Breast epithelium (tissue), 4 donors: Measurements from ENCODE around the gene APBB3. TPM values are rescaled to one million over a fixed set of nuclear protein-coding genes. Genes with fewer than 3 reads are reported as not detected.

ENCODE experiments used
- DNase-seq, 2 donors: peaks; one replicate each; pipeline ENCODE4 v3.0.0-alpha.2; 2019; ENCODE audit warnings: low spot score in 2 of 2
- H3K27ac ChIP-seq, 2 donors: fragments of 200-600 bp; sonication (generic) in 1 of 2; one replicate each; pipeline ENCODE4 v1.5.1; 2016 to 2019; ENCODE audit warnings: mild to moderate bottlenecking in 1 of 2
- H3K27me3 ChIP-seq, 2 donors: fragments of 200-600 bp; sonication (generic) in 1 of 2; one replicate each; pipeline versions ENCODE4 v1.5.1 to v1.6.0; 2017 to 2019; ENCODE audit warnings: control low read depth in 1 of 2, mild to moderate bottlenecking in 1 of 2
- H3K36me3 ChIP-seq: fragments of 200-600 bp; one replicate; pipeline ENCODE4 v1.5.1; 2019
- H3K4me1 ChIP-seq, 2 donors: fragments of 200-600 bp; sonication (generic); one replicate each; pipeline ENCODE4 v1.5.1; 2016 to 2019; ENCODE audit warnings: control low read depth in 1 of 2
- H3K4me3 ChIP-seq, 3 donors: fragments of 200-600 bp; sonication (generic); 1 replicate in 2 of 3; 2 replicates in 1 of 3; pipeline ENCODE4 v1.5.1; 2016 to 2019; ENCODE audit warnings: mild to moderate bottlenecking in 3 of 3, moderate library complexity in 2 of 3
- H3K9me3 ChIP-seq, 2 donors: fragments of 200-600 bp; sonication (generic) in 1 of 2; one replicate each; pipeline ENCODE4 v1.5.1; 2016 to 2019; ENCODE audit warnings: control low read depth in 1 of 2
- POLR2A ChIP-seq: fragments of 450-650 bp; IDR thresholded peaks from one replicate; pipeline ENCODE4 v1.6.1; 2016; ENCODE audit warnings: antibody characterized with exemption, mild to moderate bottlenecking, moderate library complexity
- POLR2AphosphoS5 ChIP-seq, 3 donors: sonication (generic); formaldehyde crosslinking; IDR thresholded peaks; one replicate each; pipeline ENCODE4 v1.6.1; 2017; ENCODE audit warnings: antibody characterized with exemption in 3 of 3
- intact Hi-C: fragments of 100-400 bp; cut with DNase I; formaldehyde crosslinking; loops from one replicate; pipeline ENCODE4 v1.15.1; 2023; ENCODE audit warnings: low total_unique reads
- total RNA-seq, 3 donors: library from RNA; depleted of rRNA; stranded (reverse); fragments of >200 nt; gene quantifications; one replicate each; pipeline ENCODE4 v1.1.0, GENCODE V29; 2016
- TF ChIP-seq, protein P1 (sequence below), 3 donors: fragments of 450-650 bp; IDR thresholded peaks; one replicate each; pipeline ENCODE4 v1.5.1; 2016 to 2017; ENCODE audit warnings: antibody characterized with exemption in 3 of 3, mild to moderate bottlenecking in 3 of 3, moderate library complexity in 3 of 3

Gene APBB3
- total RNA-seq, 3 donors from 2014 or later = 22.2 to 39.8 (median 35.7) TPM

- Histone ChIP-seq H3K9me3 (no peaks in the 10 kb centered on the region), H3K4me3 (no peak overlapping the region), H3K36me3 (no peaks in the 10 kb centered on the region), H3K27ac (no peak overlapping the region), H3K27me3 (no peaks in the 10 kb centered on the region), H3K4me1 (no peaks in the 10 kb centered on the region)
- TF ChIP-seq, protein P1, sequence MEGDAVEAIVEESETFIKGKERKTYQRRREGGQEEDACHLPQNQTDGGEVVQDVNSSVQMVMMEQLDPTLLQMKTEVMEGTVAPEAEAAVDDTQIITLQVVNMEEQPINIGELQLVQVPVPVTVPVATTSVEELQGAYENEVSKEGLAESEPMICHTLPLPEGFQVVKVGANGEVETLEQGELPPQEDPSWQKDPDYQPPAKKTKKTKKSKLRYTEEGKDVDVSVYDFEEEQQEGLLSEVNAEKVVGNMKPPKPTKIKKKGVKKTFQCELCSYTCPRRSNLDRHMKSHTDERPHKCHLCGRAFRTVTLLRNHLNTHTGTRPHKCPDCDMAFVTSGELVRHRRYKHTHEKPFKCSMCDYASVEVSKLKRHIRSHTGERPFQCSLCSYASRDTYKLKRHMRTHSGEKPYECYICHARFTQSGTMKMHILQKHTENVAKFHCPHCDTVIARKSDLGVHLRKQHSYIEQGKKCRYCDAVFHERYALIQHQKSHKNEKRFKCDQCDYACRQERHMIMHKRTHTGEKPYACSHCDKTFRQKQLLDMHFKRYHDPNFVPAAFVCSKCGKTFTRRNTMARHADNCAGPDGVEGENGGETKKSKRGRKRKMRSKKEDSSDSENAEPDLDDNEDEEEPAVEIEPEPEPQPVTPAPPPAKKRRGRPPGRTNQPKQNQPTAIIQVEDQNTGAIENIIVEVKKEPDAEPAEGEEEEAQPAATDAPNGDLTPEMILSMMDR (IDR thresholded peaks at IDR 0.05) = no peak
- TF ChIP-seq POLR2AphosphoS5 (IDR thresholded peaks at IDR 0.05) (no peak), POLR2A (no peak)
- DNase-seq = no peak
- intact Hi-C loops = no loop called here
Observed at GRCh38 chr5:140576776-140577201, 12.4 kb upstream of the APBB3 start.

DNA sequence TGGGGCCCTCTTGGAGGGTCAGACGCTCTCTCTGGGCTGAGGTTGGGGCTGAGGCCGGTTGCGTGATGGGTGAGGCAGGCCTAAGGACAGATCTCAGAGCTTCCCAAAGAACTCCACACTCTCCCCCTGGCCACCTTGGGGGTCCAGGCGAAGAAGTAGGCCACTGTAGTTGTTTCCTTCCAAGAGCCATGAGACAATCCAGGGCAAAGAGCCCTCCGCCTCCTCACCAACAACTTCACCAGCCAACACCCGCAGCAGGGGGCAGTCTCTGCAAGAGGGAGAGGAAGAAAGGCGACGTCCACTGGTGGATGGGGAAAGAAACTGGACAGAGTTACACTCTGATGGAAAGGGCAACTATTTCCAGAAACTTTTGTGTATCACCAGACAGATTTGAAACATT is 10.9 kb upstream of the APBB3 start:
- intact Hi-C loops = no loop called here
- no peak for DNase-seq
- Histone ChIP-seq H3K4me3 (no peak overlapping the region), H3K27me3 (no peaks in the 10 kb centered on the region), H3K9me3 (no peaks in the 10 kb centered on the region), H3K36me3 (no peaks in the 10 kb centered on the region), H3K27ac (peak overlapping the region in 1 of 2 donors; percentile 44), H3K4me1 (no peaks in the 10 kb centered on the region)
- TF ChIP-seq, protein P1 (IDR thresholded peaks at IDR 0.05) = peak in 1 of 3 donors; percentile 21
- TF ChIP-seq POLR2AphosphoS5 (IDR thresholded peaks at IDR 0.05) = no peak

- DNase-seq = no peak
- Histone ChIP-seq H3K27me3 (no peaks in the 10 kb centered on the region), H3K9me3 (no peaks in the 10 kb centered on the region), H3K4me3 (no peak overlapping the region), H3K27ac (peak overlapping the region; percentile 13 to 44), H3K36me3 (no peaks in the 10 kb centered on the region), H3K4me1 (no peaks in the 10 kb centered on the region)
- TF ChIP-seq POLR2A (no peak), POLR2AphosphoS5 (IDR thresholded peaks at IDR 0.05) (no peak)
- TF ChIP-seq, protein P1 (IDR thresholded peaks at IDR 0.05) = no peak
- intact Hi-C loops = no loop called here
Observed at GRCh38 chr5:140574165-140574564, 9.8 kb upstream of the APBB3 start.

GRCh38 chr5:140573683-140574082 is 9.3 kb upstream of the APBB3 start:
- Histone ChIP-seq H3K36me3 (no peaks in the 10 kb centered on the region), H3K27ac (peak overlapping the region; percentile 13 to 44), H3K9me3 (no peaks in the 10 kb centered on the region), H3K27me3 (no peaks in the 10 kb centered on the region), H3K4me1 (peaks cover 0 to under 1% of the 10 kb centered on the region in 2 donors), H3K4me3 (no peak overlapping the region)
- intact Hi-C loops = no loop called here
- no peak for DNase-seq
- TF ChIP-seq POLR2A (no peak), POLR2AphosphoS5 (IDR thresholded peaks at IDR 0.05) (no peak)
- TF ChIP-seq, protein P1 (IDR thresholded peaks at IDR 0.05) = no peak

- TF ChIP-seq, protein P1 (IDR thresholded peaks at IDR 0.05) = no peak
- TF ChIP-seq POLR2A = no peak
- TF ChIP-seq POLR2AphosphoS5 (IDR thresholded peaks at IDR 0.05) = no peak
- Histone ChIP-seq H3K27ac (peak overlapping the region; percentile 78 to 80), H3K4me1 (peaks cover 2 to 6% of the 10 kb centered on the region in 2 donors), H3K9me3 (no peaks in the 10 kb centered on the region), H3K36me3 (no peaks in the 10 kb centered on the region), H3K27me3 (no peaks in the 10 kb centered on the region), H3K4me3 (no peak overlapping the region)
- intact Hi-C loops = no loop called here
- no peak for DNase-seq
Observed at GRCh38 chr5:140571105-140571504, 6.7 kb upstream of the APBB3 start.
